H1 (cell line): Measurements from ENCODE around the gene WDFY4.
A peak's percentile ranks its signal among the peaks of the same experiment; 100 is the strongest.

ENCODE experiments used
- BACH1 ChIP-seq: IDR thresholded peaks from 2 replicates; pipeline ENCODE4 v1.6.1; 2012; ENCODE audit warnings: low read length, improper control_type of control experiment
- CBX5 ChIP-seq: fragments of 300-800, 300-1000 bp; sonication (generic); IDR thresholded peaks from 2 replicates; pipeline ENCODE4 v1.7.1; 2016; ENCODE audit warnings: antibody characterized with exemption, low read length, low read depth
- EGR1 ChIP-seq: IDR thresholded peaks from 2 replicates; pipeline ENCODE4 v1.6.1; 2011; ENCODE audit warnings: low read depth, low read length, borderline replicate concordance
- EZH2 ChIP-seq: fragments of 200-600 bp; sonication (generic); IDR thresholded peaks from 2 replicates; pipeline ENCODE4 v1.7.1; 2012; ENCODE audit warnings: low read depth, mild to moderate bottlenecking, moderate library complexity, low read length, inconsistent platforms; ENCODE audit not compliant: severe bottlenecking
- MAFK ChIP-seq: IDR thresholded peaks from 2 replicates; pipeline ENCODE4 v1.6.1; 2012; ENCODE audit warnings: low read depth, mild to moderate bottlenecking, improper control_type of control experiment, low read length
- MAX ChIP-seq: IDR thresholded peaks from 2 replicates; pipeline ENCODE4 v1.6.1; 2012; ENCODE audit warnings: inconsistent platforms
- NRF1 ChIP-seq: IDR thresholded peaks from 2 replicates; pipeline ENCODE4 v1.6.1; 2011; ENCODE audit warnings: mild to moderate bottlenecking, low read depth, low read length, improper control_type of control experiment
- POLR2A ChIP-seq, 2 experiments: IDR thresholded peaks; 1 replicate in 1 of 2; 2 replicates in 1 of 2; pipeline ENCODE4 v1.6.1; 2011; ENCODE audit warnings: low read depth in 2 of 2, low read length in 2 of 2, mild to moderate bottlenecking in 2 of 2; ENCODE audit errors: control extremely low read depth in 1 of 2
- RNF2 ChIP-seq: fragments of 200-900, 300-1000 bp; sonication (generic); IDR thresholded peaks from 2 replicates; pipeline ENCODE4 v1.7.1; 2016; ENCODE audit warnings: borderline replicate concordance, low read depth, mild to moderate bottlenecking, antibody characterized with exemption, low read length; ENCODE audit not compliant: poor library complexity, severe bottlenecking; ENCODE audit errors: missing control alignments
- SP1 ChIP-seq: IDR thresholded peaks from 2 replicates; pipeline ENCODE4 v1.6.1; 2011; ENCODE audit warnings: low read depth, low read length
- SP2 ChIP-seq: IDR thresholded peaks from 2 replicates; pipeline ENCODE4 v1.6.1; 2012; ENCODE audit warnings: mild to moderate bottlenecking, low read length, inconsistent platforms
- SUZ12 ChIP-seq: fragments of 200-600 bp; sonication (generic); IDR thresholded peaks from 2 replicates; pipeline ENCODE4 v1.6.1; 2012; ENCODE audit warnings: mild to moderate bottlenecking, inconsistent platforms, low read length, moderate library complexity, mixed read lengths
- ZNF274 ChIP-seq: IDR thresholded peaks from 2 replicates; pipeline ENCODE4 v1.7.0; 2012; ENCODE audit warnings: low read length, borderline replicate concordance; ENCODE audit errors: extremely low read depth
- TF ChIP-seq, protein P1 (sequence below), 3 experiments: IDR thresholded peaks; 1 replicate in 2 of 3; 2 replicates in 1 of 3; pipeline versions ENCODE4 v1.5.1 to v1.6.1; 2011; ENCODE audit warnings: low read length in 3 of 3, mild to moderate bottlenecking in 3 of 3, inconsistent platforms in 2 of 3, low read depth in 1 of 3, moderate library complexity in 1 of 3; ENCODE audit not compliant: insufficient read depth in 1 of 3; ENCODE audit errors: control extremely low read depth in 1 of 3

DNA sequence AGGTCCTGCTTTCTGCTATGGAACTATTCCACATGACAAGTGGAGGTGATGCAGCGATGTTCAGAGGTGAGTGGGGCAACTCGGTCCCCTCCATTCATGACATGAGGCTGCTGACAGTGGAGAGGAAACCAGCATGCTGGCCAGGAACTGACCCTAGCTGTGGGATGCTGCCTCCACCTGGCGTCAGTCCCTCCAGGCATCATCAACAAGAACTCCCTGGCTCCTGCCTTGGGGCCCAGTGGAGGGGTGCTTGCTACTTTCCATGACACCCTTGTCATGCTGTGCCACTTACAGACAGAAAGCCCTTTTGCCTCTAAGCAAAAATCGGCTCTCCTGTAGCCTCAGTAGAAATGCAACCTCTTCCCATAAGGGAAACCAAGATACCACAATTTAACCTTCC is 136.4 kb downstream of the WDFY4 start:
- TF ChIP-seq RNF2 (no peak), POLR2A (IDR thresholded peaks at IDR 0.05; ENCODE audit: control extremely low read depth in 1 of 2, low read depth in 2 of 2, low read length in 2 of 2) (no peak), MAFK (no peak), NRF1 (no peak), ZNF274 (no peak), SP2 (no peak), EGR1 (no peak), EZH2 (no peak), CBX5 (no peak), SUZ12 (no peak), SP1 (no peak), BACH1 (no peak), MAX (no peak)
- TF ChIP-seq, protein P1, sequence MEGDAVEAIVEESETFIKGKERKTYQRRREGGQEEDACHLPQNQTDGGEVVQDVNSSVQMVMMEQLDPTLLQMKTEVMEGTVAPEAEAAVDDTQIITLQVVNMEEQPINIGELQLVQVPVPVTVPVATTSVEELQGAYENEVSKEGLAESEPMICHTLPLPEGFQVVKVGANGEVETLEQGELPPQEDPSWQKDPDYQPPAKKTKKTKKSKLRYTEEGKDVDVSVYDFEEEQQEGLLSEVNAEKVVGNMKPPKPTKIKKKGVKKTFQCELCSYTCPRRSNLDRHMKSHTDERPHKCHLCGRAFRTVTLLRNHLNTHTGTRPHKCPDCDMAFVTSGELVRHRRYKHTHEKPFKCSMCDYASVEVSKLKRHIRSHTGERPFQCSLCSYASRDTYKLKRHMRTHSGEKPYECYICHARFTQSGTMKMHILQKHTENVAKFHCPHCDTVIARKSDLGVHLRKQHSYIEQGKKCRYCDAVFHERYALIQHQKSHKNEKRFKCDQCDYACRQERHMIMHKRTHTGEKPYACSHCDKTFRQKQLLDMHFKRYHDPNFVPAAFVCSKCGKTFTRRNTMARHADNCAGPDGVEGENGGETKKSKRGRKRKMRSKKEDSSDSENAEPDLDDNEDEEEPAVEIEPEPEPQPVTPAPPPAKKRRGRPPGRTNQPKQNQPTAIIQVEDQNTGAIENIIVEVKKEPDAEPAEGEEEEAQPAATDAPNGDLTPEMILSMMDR (IDR thresholded peaks at IDR 0.05; ENCODE audit: control extremely low read depth in 1 of 3, insufficient read depth in 1 of 3, low read depth in 1 of 3, low read length in 3 of 3) = 0 out of 4 replicates have a peak, but pooled peaks of 1 of the 3 experiments have one; percentile 8
